Fibroblast of pulmonary artery (primary cell): ENCODE data around the gene ATP8A1.

Experiments
- DNase-seq: peaks from one replicate; pipeline ENCODE4 v3.0.0-alpha.2; 2010; ENCODE audit warnings: low read depth
- H3K4me3 ChIP-seq: replicated peaks from 2 replicates; pipeline ENCODE4 v1.5.1; 2011; ENCODE audit warnings: low read depth, mild to moderate bottlenecking, control low read depth, low read length, moderate library complexity
- TF ChIP-seq, protein P1 (sequence below): IDR thresholded peaks from 2 replicates; pipeline ENCODE4 v1.5.1; 2011; ENCODE audit warnings: mild to moderate bottlenecking, control low read depth, low read length, inconsistent platforms; ENCODE audit errors: missing control alignments

ATP8A1 gene

GRCh38 chr4:42600578-42600977 lies 56.3 kb downstream of the ATP8A1 start:
- no peak for DNase-seq
- TF ChIP-seq, protein P1, sequence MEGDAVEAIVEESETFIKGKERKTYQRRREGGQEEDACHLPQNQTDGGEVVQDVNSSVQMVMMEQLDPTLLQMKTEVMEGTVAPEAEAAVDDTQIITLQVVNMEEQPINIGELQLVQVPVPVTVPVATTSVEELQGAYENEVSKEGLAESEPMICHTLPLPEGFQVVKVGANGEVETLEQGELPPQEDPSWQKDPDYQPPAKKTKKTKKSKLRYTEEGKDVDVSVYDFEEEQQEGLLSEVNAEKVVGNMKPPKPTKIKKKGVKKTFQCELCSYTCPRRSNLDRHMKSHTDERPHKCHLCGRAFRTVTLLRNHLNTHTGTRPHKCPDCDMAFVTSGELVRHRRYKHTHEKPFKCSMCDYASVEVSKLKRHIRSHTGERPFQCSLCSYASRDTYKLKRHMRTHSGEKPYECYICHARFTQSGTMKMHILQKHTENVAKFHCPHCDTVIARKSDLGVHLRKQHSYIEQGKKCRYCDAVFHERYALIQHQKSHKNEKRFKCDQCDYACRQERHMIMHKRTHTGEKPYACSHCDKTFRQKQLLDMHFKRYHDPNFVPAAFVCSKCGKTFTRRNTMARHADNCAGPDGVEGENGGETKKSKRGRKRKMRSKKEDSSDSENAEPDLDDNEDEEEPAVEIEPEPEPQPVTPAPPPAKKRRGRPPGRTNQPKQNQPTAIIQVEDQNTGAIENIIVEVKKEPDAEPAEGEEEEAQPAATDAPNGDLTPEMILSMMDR, result no peak

GRCh38 chr4:42596918-42597317 lies 60.0 kb downstream of the ATP8A1 start:
- TF ChIP-seq, protein P1, result no peak
- no peak for DNase-seq
- no peak overlapping the region for H3K4me3 ChIP-seq

More at GRCh38 chr4:42600578-42600977, 56.3 kb downstream of the ATP8A1 start:
- no peak overlapping the region for H3K4me3 ChIP-seq

- DNase-seq, result no peak
- TF ChIP-seq, protein P1, result no peak
- no peak overlapping the region for H3K4me3 ChIP-seq
Observed at GRCh38 chr4:42594888-42595287, 62.0 kb downstream of the ATP8A1 start.

GRCh38 chr4:42588909-42589308 lies 68.0 kb downstream of the ATP8A1 start:
- no peak for DNase-seq
- TF ChIP-seq, protein P1, result no peak
- H3K4me3 ChIP-seq, result no peak overlapping the region

DNA sequence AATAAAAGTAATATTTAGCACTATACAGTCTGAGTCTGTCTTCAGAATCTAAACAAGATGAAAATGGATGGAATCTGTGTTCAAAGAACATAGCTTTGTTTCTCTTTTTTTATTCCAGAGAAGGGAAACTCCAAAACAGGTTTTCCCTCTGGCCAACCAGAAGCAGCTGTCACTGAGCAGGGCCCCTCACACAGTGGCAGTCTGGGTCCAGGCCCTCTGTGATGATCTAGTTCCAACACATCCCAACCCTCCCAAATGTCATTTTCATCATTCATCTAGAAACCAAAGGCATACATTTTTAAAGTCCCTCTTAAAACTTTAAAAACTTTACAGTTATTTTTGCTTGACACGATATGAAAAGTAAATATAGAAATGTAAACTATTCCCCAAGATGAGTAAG lies 70.1 kb downstream of the ATP8A1 start:
- H3K4me3 ChIP-seq, result no peak overlapping the region
- DNase-seq, result no peak
- TF ChIP-seq, protein P1, result no peak

DNA sequence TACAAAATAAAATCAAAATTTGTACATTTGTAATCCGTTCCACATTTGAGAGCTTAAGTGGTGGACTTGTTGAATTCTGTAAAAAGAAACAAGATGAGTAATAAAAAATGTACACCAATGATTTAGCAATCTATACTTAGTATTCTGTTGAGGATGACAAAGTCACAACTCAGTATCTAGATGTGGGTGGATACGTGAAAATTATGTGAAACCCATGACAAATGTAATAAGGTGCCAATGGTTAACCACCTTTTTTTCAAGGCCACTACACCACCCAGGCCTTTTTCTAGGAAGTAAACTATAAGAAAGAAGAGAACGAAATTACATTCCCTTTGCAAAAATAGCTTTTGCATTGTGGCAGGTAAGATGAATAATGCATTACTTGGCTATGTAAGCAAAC lies 77.0 kb downstream of the ATP8A1 start:
- H3K4me3 ChIP-seq, result no peak overlapping the region
- no peak for DNase-seq
- TF ChIP-seq, protein P1, result no peak

- no peak for DNase-seq
Observed at GRCh38 chr4:42578187-42578586, 78.7 kb downstream of the ATP8A1 start.

More at GRCh38 chr4:42578187-42578586, 78.7 kb downstream of the ATP8A1 start:
- no peak overlapping the region for H3K4me3 ChIP-seq
- TF ChIP-seq, protein P1, result no peak
